NCI-H345 treated with DMSO at 0.1 percent for 48 hours (cell line): ENCODE data around the gene AMMECR1.
"Not testable (repeated sequence)": the region's sequence is repeated elsewhere in the genome, so short reads cannot be mapped to it uniquely, and the experiment has no call there.

Experiments used
- DNase-seq: peaks from one replicate; lab custom pipeline; 2025; ENCODE audit not compliant: unreplicated experiment; lab: John Stamatoyannopoulos, UW

Gene AMMECR1

GRCh38 chrX:110173192-110174175 is 144.4 kb downstream of the AMMECR1 start:
- no peak for DNase-seq

- no peak for DNase-seq
These were observed 145.7 kb downstream of the AMMECR1 start for GRCh38 chrX:110172215-110172614.

GRCh38 chrX:110171442-110171841 is 146.4 kb downstream of the AMMECR1 start:
- no peak for DNase-seq

- DNase-seq: no peak
These were observed 147.9 kb downstream of the AMMECR1 start for GRCh38 chrX:110170029-110170428.

- DNase-seq: no peak
These were observed 149.3 kb downstream of the AMMECR1 start for GRCh38 chrX:110168585-110168984.

DNA sequence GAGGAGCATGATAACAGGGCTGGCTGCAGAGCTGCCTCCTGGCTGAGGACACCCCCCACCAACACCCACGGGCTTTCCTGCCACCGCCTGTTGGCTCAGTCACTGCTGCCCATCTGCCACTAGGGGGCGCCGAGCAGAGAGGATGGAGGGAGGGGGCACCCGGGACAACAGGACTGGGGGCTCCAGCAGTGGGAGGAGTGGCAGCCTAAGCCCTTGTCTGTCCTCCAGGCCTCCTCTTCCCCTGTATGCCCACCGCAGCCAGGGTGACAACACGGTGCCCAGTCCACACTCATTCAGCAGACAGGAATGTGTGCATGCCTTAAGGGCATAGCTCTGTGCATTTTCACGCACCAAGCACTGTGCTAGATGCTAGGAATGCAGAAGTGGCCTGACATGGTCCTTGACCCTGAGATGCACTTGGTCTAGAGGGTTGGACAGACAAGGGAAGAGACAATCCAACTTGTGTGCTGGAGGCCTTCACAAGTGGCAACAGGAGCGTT is 149.9 kb downstream of the AMMECR1 start:
- DNase-seq: no peak

DNA sequence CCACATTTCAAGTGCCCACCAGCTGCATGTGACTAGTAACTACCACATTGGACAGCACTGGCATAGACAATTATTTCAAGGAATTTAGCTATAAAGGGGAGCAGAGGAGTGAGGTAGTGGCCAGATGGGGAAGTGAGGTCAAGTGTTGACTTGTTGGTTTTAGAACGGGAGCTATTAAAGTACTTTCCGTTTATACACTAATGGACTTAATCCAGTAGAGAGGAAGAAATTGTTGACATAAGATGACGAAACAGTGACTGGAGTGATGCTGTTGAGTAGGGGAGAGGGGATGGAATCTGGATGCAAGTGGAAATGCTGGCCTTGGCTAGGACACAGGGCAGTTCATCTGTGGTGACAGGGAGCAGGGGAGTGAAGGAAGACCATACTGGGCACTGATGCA is 154.4 kb downstream of the AMMECR1 start:
- DNase-seq: no peak

GRCh38 chrX:110162867-110163266 is 155.0 kb downstream of the AMMECR1 start:
- no peak for DNase-seq

DNA sequence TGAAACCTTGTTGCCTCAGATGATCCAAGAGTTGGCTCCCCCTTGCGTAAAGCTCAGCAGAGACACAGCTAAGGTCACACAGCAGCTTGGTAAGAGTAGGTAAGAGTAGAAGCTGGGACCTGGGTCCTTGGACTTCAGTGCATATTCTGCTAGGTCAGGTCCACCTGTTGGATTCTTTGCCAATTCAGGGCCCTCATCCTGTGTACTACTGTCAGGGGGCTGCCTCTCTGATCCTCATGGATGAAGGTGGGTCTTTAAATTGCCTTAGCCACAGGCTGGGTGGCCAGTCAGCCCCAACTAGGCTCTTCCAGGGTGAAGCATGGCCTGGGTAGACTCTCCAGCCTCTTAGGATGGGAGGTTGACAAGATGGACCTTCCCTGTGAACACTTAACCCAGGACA is 155.8 kb downstream of the AMMECR1 start:
- DNase-seq: no peak

- DNase-seq: no peak
These were observed 156.6 kb downstream of the AMMECR1 start for GRCh38 chrX:110161361-110161686.

DNA sequence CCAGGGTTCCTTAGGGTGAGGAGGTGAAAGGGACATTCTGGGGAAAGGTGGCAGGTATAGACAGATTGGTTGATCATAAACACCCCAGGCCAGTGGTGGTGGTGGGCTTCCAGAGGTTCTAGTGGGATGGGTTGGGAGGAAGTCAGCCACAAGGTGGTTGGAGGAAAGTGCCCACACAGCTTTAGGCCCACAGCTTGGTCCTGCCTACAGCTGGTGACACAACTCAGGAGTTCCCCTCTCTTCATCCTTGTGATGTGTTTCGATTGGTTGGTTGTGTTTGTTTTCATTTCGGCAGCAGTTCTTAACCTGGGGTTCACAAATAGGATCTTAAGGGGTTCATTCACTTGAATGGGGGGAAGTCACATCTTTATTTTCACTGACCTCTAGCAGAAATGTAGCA is 158.0 kb downstream of the AMMECR1 start:
- DNase-seq: no peak

- no peak for DNase-seq
These were observed 158.7 kb downstream of the AMMECR1 start for GRCh38 chrX:110159235-110159634.

GRCh38 chrX:110157444-110157843 is 160.4 kb downstream of the AMMECR1 start:
- no peak for DNase-seq

DNA sequence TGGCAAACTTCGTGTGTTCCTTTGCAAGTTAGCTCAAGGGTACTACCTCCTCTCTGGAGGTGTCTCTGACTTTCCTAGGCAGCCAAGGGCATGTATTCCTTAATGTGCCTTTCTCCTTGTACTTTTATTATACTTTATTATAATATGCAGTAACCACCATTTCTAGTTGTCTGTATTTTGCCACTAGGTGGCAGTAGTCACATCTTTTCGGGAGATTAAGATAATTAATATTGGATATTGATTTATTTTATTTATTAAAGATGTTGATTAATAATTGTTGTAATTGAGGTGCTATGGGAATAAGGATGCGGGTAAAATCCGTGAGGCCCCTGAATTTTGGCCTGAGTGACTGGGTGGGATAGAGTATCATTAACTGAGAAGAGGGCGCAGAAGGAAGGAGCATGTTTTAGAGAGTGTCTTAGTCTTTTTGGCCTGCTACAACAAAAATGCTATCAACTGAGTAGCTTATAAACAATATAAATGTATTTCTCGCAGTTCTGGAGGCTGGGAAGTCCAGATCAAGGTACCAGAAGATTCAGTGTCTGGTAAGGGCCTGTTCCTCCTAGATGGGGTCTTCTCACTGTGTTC is 161.6 kb downstream of the AMMECR1 start:
- no peak for DNase-seq

DNA sequence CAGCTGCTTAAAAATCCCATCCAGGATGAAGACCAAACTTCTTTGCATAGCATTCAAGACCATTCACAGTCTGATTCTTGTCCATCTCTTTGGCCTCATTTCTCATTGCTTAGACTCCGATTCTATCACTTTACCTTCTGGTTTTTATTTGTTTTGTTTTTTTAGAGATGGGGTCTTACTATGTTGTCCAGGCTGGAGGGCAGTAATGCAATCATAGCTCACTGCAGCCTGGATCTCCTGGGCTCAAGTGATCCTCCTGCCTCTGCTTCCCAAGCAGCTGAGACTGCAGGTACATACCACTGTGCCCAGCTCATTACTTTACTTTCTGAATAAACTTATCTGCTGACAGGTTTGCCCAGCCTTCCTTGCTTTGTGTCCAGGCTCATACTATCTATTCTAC is 162.1 kb downstream of the AMMECR1 start:
- no peak for DNase-seq

DNA sequence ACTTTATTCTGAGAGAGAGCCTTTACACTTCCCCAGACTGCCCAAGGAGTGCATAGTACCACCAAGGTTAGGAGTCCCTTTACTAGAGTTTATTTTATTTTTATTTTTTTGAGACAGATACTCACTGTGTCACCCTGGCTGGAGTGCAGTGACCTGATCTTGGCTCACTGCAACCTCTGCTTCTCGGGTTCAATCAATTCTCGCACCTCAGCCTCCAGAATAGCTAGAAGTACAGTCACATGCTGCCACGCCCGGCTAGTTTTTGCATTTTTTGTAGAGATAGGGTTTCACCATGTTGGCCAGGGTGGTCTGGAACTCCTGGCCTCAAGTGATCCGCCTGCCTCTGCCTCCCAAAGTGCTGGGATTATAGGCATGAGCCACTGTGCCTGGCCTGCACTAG is 163.6 kb downstream of the AMMECR1 start:
- DNase-seq: not testable (repeated sequence)

DNA sequence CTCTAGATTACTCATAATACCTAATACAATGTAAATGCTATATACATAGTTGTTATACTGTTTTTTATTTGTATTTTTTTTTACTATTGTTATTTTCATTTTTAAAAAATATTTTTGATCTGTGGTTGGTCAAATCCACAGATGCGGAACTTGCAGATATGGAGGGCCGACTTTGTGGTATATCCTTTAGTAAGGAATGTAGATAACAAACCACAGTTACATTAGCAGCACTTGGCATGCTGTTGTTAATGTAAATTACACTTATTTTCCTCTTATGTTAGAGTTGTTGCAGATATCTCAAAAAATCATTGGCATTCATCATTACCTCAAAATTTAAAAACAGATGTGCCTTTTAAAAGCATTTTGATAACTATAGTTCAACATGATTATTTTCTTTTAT is 164.0 kb downstream of the AMMECR1 start:
- no peak for DNase-seq

DNA sequence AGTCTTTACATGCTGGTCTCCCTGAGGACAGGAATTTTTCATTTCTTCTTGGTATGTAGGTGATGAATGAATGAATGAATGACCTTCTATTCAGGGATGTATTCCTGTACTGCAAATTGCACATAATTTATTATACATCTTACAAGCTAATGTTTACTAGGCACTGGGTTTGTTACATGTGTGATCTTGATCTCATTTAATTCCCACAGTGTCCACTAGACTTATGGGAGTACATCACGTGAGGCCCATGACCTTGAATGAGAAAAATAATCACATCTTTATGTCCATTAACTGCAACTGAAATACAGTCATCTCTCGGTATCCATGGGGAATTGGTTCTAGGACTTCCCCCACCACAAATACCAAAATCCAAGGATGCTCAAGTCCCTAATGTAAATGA is 164.6 kb downstream of the AMMECR1 start:
- DNase-seq: no peak

GRCh38 chrX:110146521-110146920 is 171.4 kb downstream of the AMMECR1 start:
- no peak for DNase-seq

GRCh38 chrX:110145854-110146253 is 172.0 kb downstream of the AMMECR1 start:
- DNase-seq: peak; percentile 11

- no peak for DNase-seq
These were observed 172.6 kb downstream of the AMMECR1 start for GRCh38 chrX:110145311-110145710.
